H1 (cell line): ENCODE data around the gene PLEKHO1. TPM values are rescaled to one million over a fixed set of nuclear protein-coding genes. Genes with fewer than 3 reads are reported as not detected.

Experiments used
- CTCF ChIA-PET: fragments of 300-600 bp; sonication (Branson Sonifier 250); formaldehyde crosslinking; loops from one replicate; lab custom pipeline; 2021; ENCODE audit not compliant: partially characterized antibody; lab: Charles Lee
- POLR2A ChIA-PET: fragments of 300-600 bp; sonication (Branson Sonifier 250); formaldehyde crosslinking; loops from one replicate; lab custom pipeline; 2021; ENCODE audit warnings: inconsistent platforms; ENCODE audit not compliant: partially characterized antibody; lab: Charles Lee
- DNase-seq, 2 experiments: peaks; one replicate each; pipeline versions ENCODE4 v3.0.0 to v3.0.0-alpha.2; 2010 to 2022; ENCODE audit warnings: low spot score in 2 of 2, low read depth in 1 of 2, mixed read lengths in 1 of 2
- FAIRE-seq: peaks from 2 replicates; lab custom pipeline; 2011; peaks lifted over from hg19 to GRCh38; lab: Jason Lieb, UNC
- H2AFZ ChIP-seq: 2 replicates; pipeline ENCODE4 v1.8.1; 2012; ENCODE audit warnings: low read length, inconsistent platforms
- H2AK5ac ChIP-seq: 2 replicates; pipeline ENCODE4 v1.6.1; 2013; ENCODE audit warnings: low read depth, low read length
- H2BK120ac ChIP-seq: replicated peaks from 2 replicates; pipeline ENCODE3; 2013; ENCODE audit warnings: low read depth, low read length, inconsistent platforms
- H2BK12ac ChIP-seq: 2 replicates; pipeline ENCODE4 v1.6.1; 2013; ENCODE audit warnings: low read depth, low read length
- H2BK15ac ChIP-seq: 2 replicates; pipeline ENCODE4 v1.6.1; 2013; ENCODE audit warnings: low read length
- H2BK20ac ChIP-seq: 2 replicates; pipeline ENCODE4 v1.6.1; 2013; ENCODE audit warnings: low read length
- H2BK5ac ChIP-seq: 2 replicates; pipeline ENCODE4 v1.6.1; 2013; ENCODE audit warnings: low read depth, low read length
- H3K14ac ChIP-seq: 2 replicates; pipeline ENCODE4 v1.6.1; 2013; ENCODE audit warnings: inconsistent platforms; ENCODE audit not compliant: insufficient read length
- H3K18ac ChIP-seq: 2 replicates; pipeline ENCODE4 v1.6.1; 2013; ENCODE audit warnings: low read length; ENCODE audit errors: extremely low read depth
- H3K23ac ChIP-seq: 2 replicates; pipeline ENCODE4 v1.6.1; 2013; ENCODE audit warnings: inconsistent platforms; ENCODE audit not compliant: insufficient read length
- H3K23me2 ChIP-seq: 2 replicates; pipeline ENCODE4 v1.6.1; 2013; ENCODE audit warnings: low read depth, low read length
- H3K27ac ChIP-seq: 2 replicates; pipeline ENCODE4 v1.6.1; 2011; ENCODE audit warnings: low read depth, low read length, inconsistent platforms
- H3K27me3 ChIP-seq, 4 experiments: replicated peaks in 1 of 4; 1 replicate in 1 of 4; 2 replicates in 3 of 4; pipeline versions ENCODE4 v1.6.1 to v1.8.1; 2011 to 2013; ENCODE audit warnings: low read length in 3 of 4, mild to moderate bottlenecking in 3 of 4, inconsistent platforms in 2 of 4, mixed read lengths in 2 of 4, moderate library complexity in 1 of 4; ENCODE audit not compliant: control insufficient read depth in 3 of 4, insufficient read depth in 3 of 4; ENCODE audit errors: extremely low read depth in 1 of 4
- H3K36me3 ChIP-seq, 4 experiments: 2 replicates each; pipeline versions ENCODE4 v1.6.1 to v1.8.1; 2011 to 2013; ENCODE audit warnings: mild to moderate bottlenecking in 4 of 4, low read length in 3 of 4, moderate library complexity in 2 of 4, control low read depth in 1 of 4, inconsistent platforms in 1 of 4; ENCODE audit not compliant: insufficient read depth in 4 of 4, control insufficient read depth in 2 of 4
- H3K4ac ChIP-seq: replicated peaks from 2 replicates; pipeline ENCODE3; 2013; ENCODE audit warnings: low read length, low read depth, mixed read lengths, inconsistent platforms; ENCODE audit not compliant: insufficient read length
- H3K4me1 ChIP-seq, 4 experiments: replicated peaks in 1 of 4; 1 replicate in 1 of 4; 2 replicates in 3 of 4; pipeline versions ENCODE4 v1.6.1 to v1.8.1; 2011 to 2013; ENCODE audit warnings: low read length in 3 of 4, inconsistent platforms in 2 of 4, mixed read lengths in 1 of 4; ENCODE audit not compliant: insufficient read depth in 4 of 4, control insufficient read depth in 3 of 4
- H3K4me2 ChIP-seq, 2 experiments: 2 replicates each; pipeline versions ENCODE4 v1.6.1 to v1.8.1; 2011 to 2013; ENCODE audit warnings: low read depth in 2 of 2, low read length in 2 of 2, control low read depth in 1 of 2, inconsistent platforms in 1 of 2, mild to moderate bottlenecking in 1 of 2; ENCODE audit not compliant: insufficient read depth in 1 of 2
- H3K4me3 ChIP-seq, 4 experiments: fragments of 200-600, 300-600 bp in 1 of 4; sonication (generic), shearing (Covaris generic), sonication (Bioruptor Twin) in 1 of 4; 2 replicates each; pipeline versions ENCODE4 v1.5.1 to v1.8.1; 2011 to 2016; ENCODE audit warnings: low read length in 4 of 4, low read depth in 3 of 4, control low read depth in 2 of 4, inconsistent platforms in 2 of 4, mild to moderate bottlenecking in 2 of 4, mixed read lengths in 1 of 4, moderate library complexity in 1 of 4; ENCODE audit not compliant: insufficient read depth in 2 of 4; ENCODE audit errors: extremely low read depth in 1 of 4
- H3K56ac ChIP-seq: replicated peaks from 2 replicates; pipeline ENCODE3; 2013; ENCODE audit warnings: low read depth, mild to moderate bottlenecking, mixed read lengths, low read length, inconsistent platforms; ENCODE audit not compliant: insufficient read length
- H3K79me1 ChIP-seq: 2 replicates; pipeline ENCODE4 v1.6.1; 2013; ENCODE audit warnings: low read depth, low read length, control low read depth
- H3K79me2 ChIP-seq, 2 experiments: 2 replicates each; pipeline versions ENCODE4 v1.6.1 to v1.8.1; 2012 to 2013; ENCODE audit warnings: low read length in 2 of 2, mild to moderate bottlenecking in 2 of 2, inconsistent platforms in 1 of 2; ENCODE audit not compliant: insufficient read depth in 2 of 2, control insufficient read depth in 1 of 2
- H3K9ac ChIP-seq, 4 experiments: replicated peaks in 1 of 4; 1 replicate in 1 of 4; 2 replicates in 3 of 4; pipeline versions ENCODE4 v1.6.1 to v1.8.1; 2011 to 2013; ENCODE audit warnings: low read depth in 3 of 4, low read length in 3 of 4, control low read depth in 2 of 4, mild to moderate bottlenecking in 2 of 4, moderate library complexity in 2 of 4, inconsistent platforms in 1 of 4; ENCODE audit errors: extremely low read depth in 1 of 4
- H3K9me3 ChIP-seq, 2 experiments: 2 replicates each; pipeline versions ENCODE4 v1.6.1 to v1.8.1; 2012 to 2013; ENCODE audit warnings: mild to moderate bottlenecking in 2 of 2, moderate library complexity in 2 of 2, control low read depth in 1 of 2, inconsistent platforms in 1 of 2, low read depth in 1 of 2, low read length in 1 of 2, mixed read lengths in 1 of 2; ENCODE audit not compliant: insufficient read depth in 2 of 2
- H4K20me1 ChIP-seq, 2 experiments: replicated peaks in 1 of 2; 2 replicates each; pipeline versions ENCODE3 to v1.8.1; 2011 to 2013; ENCODE audit warnings: inconsistent platforms in 2 of 2, low read length in 2 of 2, mild to moderate bottlenecking in 1 of 2; ENCODE audit not compliant: insufficient read depth in 2 of 2, control insufficient read depth in 1 of 2
- H4K5ac ChIP-seq: 2 replicates; pipeline ENCODE4 v1.6.1; 2013; ENCODE audit warnings: low read length, low read depth, mixed read lengths, inconsistent platforms; ENCODE audit not compliant: insufficient read length
- H4K8ac ChIP-seq: 2 replicates; pipeline ENCODE4 v1.8.0; 2013; ENCODE audit warnings: mild to moderate bottlenecking, moderate library complexity, low read length, inconsistent platforms; ENCODE audit not compliant: insufficient read depth; ENCODE audit errors: extremely low read depth
- H4K91ac ChIP-seq: replicated peaks from 2 replicates; pipeline ENCODE3; 2013; ENCODE audit warnings: low read length, mixed read lengths, inconsistent platforms; ENCODE audit not compliant: insufficient read length
- CEBPB ChIP-seq: IDR thresholded peaks from 2 replicates; pipeline ENCODE4 v1.6.1; 2012; ENCODE audit warnings: low read depth, low read length
- CTBP2 ChIP-seq: IDR thresholded peaks from 2 replicates; pipeline ENCODE4 v1.7.0; 2011; ENCODE audit warnings: borderline replicate concordance, mild to moderate bottlenecking, moderate library complexity, mixed read lengths, low read length; ENCODE audit not compliant: insufficient read depth, insufficient read length
- YY1 ChIP-seq: IDR thresholded peaks from 2 replicates; pipeline ENCODE4 v1.6.1; 2011; ENCODE audit warnings: low read depth, mild to moderate bottlenecking, low read length
- WGBS, 2 experiments: shearing (Covaris generic) in 1 of 2; methylation state at CpG; one replicate each; pipeline versions ENCODE4 v1.1.6 to v1.1.7; 2013 to 2015; ENCODE audit warnings: low lambda C conversion rate in 2 of 2, mixed read lengths in 2 of 2, inconsistent platforms in 1 of 2, low coverage in 1 of 2, missing lambda C conversion rate in 1 of 2; ENCODE audit not compliant: insufficient replicate concordance in 2 of 2, insufficient coverage in 1 of 2, insufficient read length in 1 of 2; ENCODE audit errors: extremely low coverage in 1 of 2, missing lambda C conversion rate in 1 of 2; 5-methylcytosine and 5-hydroxymethylcytosine counted together
- polyA plus RNA-seq, 7 experiments: library from polyadenylated mRNA; depleted of rRNA in 3 of 7; stranded (reverse) in 5 of 7; unstranded in 2 of 7; fragments of >200 nt in 5 of 7; fragments of 200-250 nt in 2 of 7; gene quantifications; 1 replicate in 5 of 7; 2 replicates in 1 of 7; 4 replicates in 1 of 7; pipeline versions ENCODE4 v1.2.1 to v1.2.3, GENCODE V29; 2011 to 2013; ENCODE audit warnings: missing spikeins in 2 of 7, mixed read lengths in 2 of 7
- total RNA-seq: library from RNA; stranded (reverse); fragmentation: NEBNext Ultra II Directional; extraction: Animal tissue kit (Norgen Biotek cat#: 25700); gene quantifications from 2 replicates; pipeline ENCODE4 v1.2.1, GENCODE V29; 2021

PLEKHO1 gene
- total and polyA plus RNA-seq, 2 of the 8 experiments (the other 6 are each of a cell fraction or from before 2014, with no cell fraction given), result 23.2 to 37.0 TPM

GRCh38 chr1:150192012-150192411 lies 42.3 kb downstream of the PLEKHO1 start:
- Histone ChIP-seq H3K27me3 (no peaks in the 10 kb centered on the region), H4K91ac (no peak overlapping the region), H2AFZ (no peak overlapping the region), H2BK20ac (no peak overlapping the region), H3K79me1 (no peaks in the 10 kb centered on the region), H2BK15ac (no peak overlapping the region), H3K36me3 (no peaks in the 10 kb centered on the region), H2AK5ac (no peak overlapping the region), H3K23me2 (no peaks in the 10 kb centered on the region), H4K5ac (no peak overlapping the region), H3K56ac (no peak overlapping the region), H3K4me3 (no peak overlapping the region), H3K14ac (no peak overlapping the region), H3K9ac (no peak overlapping the region), H2BK12ac (no peak overlapping the region), H3K4ac (no peak overlapping the region), H3K9me3 (0 out of 4 replicates have a peak, but pooled peaks cover 0 to 5% of the 10 kb centered on the region in 2 experiments), H3K18ac (no peak overlapping the region), H3K23ac (no peak overlapping the region), H2BK120ac (no peak overlapping the region), H3K79me2 (no peaks in the 10 kb centered on the region), H4K8ac (no peak overlapping the region), H3K27ac (no peak overlapping the region), H3K4me2 (no peak overlapping the region), H4K20me1 (no peaks in the 10 kb centered on the region), H2BK5ac (no peak overlapping the region), H3K4me1 (peaks cover 0 to 3% (median 1%) of the 10 kb centered on the region in 4 experiments; a peak in 3 of 7 replicates)
- DNase-seq (no peak), FAIRE-seq (no peak)
- TF ChIP-seq CEBPB (no peak), YY1 (no peak), CTBP2 (no peak)
- POLR2A ChIA-PET, result interaction anchor here (1.4 kb wide), 1 partner anchor 125 kb away, joined by 3 read pairs; the partner anchor contains the start of gene VPS45
- CTCF ChIA-PET, result interaction anchor here (0.9 kb wide), 1 partner anchor 111 kb away, joined by 3 read pairs; no protein-coding TSS in a partner anchor
- 91% methylated on average over 2 of the region's 2 CpGs; no CpG with 5 or more reads in 1 of the 2 experiments for WGBS, 2 experiments
